ENCODE measurements around the gene NAA38. TPM values are rescaled to one million over a fixed set of nuclear protein-coding genes. Genes with fewer than 3 reads are reported as not detected.

NAA38 gene
- polyA plus RNA-seq, 1 donor (not counting 4 experiments of a cell fraction or from before 2014, with no cell fraction given), result 70.9 TPM

DNA sequence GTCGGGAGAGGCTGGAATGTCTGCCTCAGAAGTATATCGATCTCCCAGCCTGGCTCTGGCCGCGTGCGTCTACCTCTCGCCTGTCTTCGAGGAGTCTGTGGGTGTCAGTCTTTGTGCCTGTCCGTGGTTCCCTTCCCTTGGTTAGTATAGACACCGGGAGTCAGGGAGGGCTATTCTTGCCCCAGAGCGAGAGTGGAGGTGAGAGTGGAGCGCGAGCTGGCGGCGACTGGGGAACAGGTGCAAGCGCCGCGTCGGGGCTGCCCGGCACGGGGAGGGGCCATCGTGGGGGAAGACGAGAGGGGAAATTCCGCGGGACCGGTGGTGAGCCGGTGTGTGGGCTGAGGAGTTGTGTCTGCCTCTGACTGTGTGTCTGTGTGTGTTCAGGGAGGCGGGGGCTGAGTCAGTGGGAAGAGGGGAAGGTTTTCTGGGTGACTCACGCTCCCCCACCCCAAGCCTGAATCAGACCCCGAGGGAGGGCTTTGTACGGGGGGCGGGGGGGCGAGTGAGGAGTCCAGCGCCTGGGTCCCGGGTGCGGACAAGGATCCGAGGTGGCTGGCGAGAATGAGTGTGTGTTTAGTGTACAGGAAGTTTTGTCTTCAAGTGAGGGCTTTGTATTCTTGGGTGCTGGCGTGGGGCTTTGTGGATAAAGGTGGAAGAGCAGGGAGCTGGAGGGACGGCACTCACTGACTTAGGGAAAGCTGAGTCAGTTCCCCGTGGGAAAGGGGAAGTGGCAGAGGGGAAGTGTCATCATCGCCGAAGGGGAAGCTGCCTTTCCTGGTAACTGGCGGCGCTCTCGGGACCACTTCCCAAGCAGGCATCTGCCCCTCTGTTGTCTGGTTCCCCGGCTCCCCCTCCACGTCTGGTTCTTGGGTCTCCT is 14.7 kb downstream of the NAA38 start:
- Histone ChIP-seq H3K4me2 (ENCODE audit: control insufficient read depth, extremely low read depth, insufficient read depth, low read depth, low read length) (peak overlapping the region; percentile 99), H4K20me1 (ENCODE audit: control insufficient read depth, extremely low read depth, insufficient read depth, low read length) (peaks cover 3% of the 10 kb centered on the region), H3K27me3 (ENCODE audit: control insufficient read depth, extremely low read depth, insufficient read depth, low read length) (no peaks in the 10 kb centered on the region), H3K27ac (ENCODE audit: control insufficient read depth, insufficient read depth, low read length) (peak overlapping the region; percentile 99), H3K36me3 (ENCODE audit: control insufficient read depth in 2 of 2, extremely low read depth in 1 of 2, insufficient read depth in 2 of 2, low read length in 2 of 2) (peaks cover 11 to 13% of the 10 kb centered on the region in 2 experiments), H3K9me3 (ENCODE audit: control insufficient read depth, low read depth, low read length) (no peaks in the 10 kb centered on the region), H3K4me3 (ENCODE audit: control insufficient read depth in 2 of 3, extremely low read depth in 1 of 3, insufficient read depth in 2 of 3, low read depth in 1 of 3, low read length in 3 of 3) (peak overlapping the region; percentile 67 to 98 (median 97)), H3K9ac (ENCODE audit: control insufficient read depth, extremely low read depth, insufficient read depth, low read length) (peak overlapping the region; percentile 99), H3K9me1 (ENCODE audit: control insufficient read depth, extremely low read depth, insufficient read depth, low read length) (no peaks in the 10 kb centered on the region), H3K79me2 (ENCODE audit: control insufficient read depth, insufficient read depth, low read length) (peaks cover 30% of the 10 kb centered on the region), H3K4me1 (ENCODE audit: control insufficient read depth, extremely low read depth, insufficient read depth, low read length) (peaks cover 47% of the 10 kb centered on the region), H2AFZ (ENCODE audit: control insufficient read depth, low read length) (peak overlapping the region; percentile 33)
- no peak for TF ChIP-seq EZH2 (IDR thresholded peaks at IDR 0.05; ENCODE audit: low read length)
- TF ChIP-seq, protein P1, sequence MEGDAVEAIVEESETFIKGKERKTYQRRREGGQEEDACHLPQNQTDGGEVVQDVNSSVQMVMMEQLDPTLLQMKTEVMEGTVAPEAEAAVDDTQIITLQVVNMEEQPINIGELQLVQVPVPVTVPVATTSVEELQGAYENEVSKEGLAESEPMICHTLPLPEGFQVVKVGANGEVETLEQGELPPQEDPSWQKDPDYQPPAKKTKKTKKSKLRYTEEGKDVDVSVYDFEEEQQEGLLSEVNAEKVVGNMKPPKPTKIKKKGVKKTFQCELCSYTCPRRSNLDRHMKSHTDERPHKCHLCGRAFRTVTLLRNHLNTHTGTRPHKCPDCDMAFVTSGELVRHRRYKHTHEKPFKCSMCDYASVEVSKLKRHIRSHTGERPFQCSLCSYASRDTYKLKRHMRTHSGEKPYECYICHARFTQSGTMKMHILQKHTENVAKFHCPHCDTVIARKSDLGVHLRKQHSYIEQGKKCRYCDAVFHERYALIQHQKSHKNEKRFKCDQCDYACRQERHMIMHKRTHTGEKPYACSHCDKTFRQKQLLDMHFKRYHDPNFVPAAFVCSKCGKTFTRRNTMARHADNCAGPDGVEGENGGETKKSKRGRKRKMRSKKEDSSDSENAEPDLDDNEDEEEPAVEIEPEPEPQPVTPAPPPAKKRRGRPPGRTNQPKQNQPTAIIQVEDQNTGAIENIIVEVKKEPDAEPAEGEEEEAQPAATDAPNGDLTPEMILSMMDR (optimal IDR thresholded peaks at IDR 0.05 in 1 of 3, IDR thresholded peaks at IDR 0.05 in 1 of 3, conservative IDR thresholded peaks at IDR 0.05 in 1 of 3; ENCODE audit: extremely low read depth in 1 of 3, insufficient read depth in 2 of 3, low read length in 3 of 3), result peak in 1 of 3 experiments; percentile 38
- dilution Hi-C loops (cut with MboI; ENCODE audit: extremely low pct_ligation_motif_present, low sequenced_read_pairs), result no loop called here
- FAIRE-seq, result peak; percentile 76
- peak; percentile 79 for DNase-seq (ENCODE audit: low read depth, low spot score)

DNA sequence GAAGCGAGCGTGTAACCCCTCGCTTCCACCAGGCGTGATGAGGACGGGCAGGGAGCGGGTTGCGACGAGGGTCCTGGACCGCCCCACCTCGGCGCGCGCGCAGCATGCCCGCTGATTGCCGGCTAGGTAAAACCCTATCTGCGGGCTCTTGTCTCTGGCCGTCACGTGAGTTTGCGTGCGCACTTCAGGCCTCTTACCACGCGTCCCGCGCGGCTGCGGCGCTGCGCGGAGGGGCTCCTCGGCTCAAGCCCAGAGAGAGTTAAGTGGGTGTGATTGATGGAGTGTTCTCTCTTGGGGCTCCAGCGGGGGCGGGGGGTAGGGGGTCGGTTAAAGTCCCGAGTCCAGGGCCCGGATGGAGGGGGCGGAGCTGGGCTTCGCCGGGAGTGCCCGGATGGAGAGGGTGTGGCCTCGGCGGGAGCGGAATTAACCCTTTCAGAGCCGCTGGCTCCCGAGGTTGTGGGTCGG is 15.4 kb downstream of the NAA38 start:
- DNase-seq (ENCODE audit: low read depth, low spot score) (no peak), FAIRE-seq (peak; percentile 39)
- no peak for TF ChIP-seq EZH2 (IDR thresholded peaks at IDR 0.05; ENCODE audit: low read length)
- TF ChIP-seq, protein P1 (optimal IDR thresholded peaks at IDR 0.05 in 1 of 3, IDR thresholded peaks at IDR 0.05 in 1 of 3, conservative IDR thresholded peaks at IDR 0.05 in 1 of 3; ENCODE audit: extremely low read depth in 1 of 3, insufficient read depth in 2 of 3, low read length in 3 of 3), result no peak
- dilution Hi-C loops (cut with MboI; ENCODE audit: extremely low pct_ligation_motif_present, low sequenced_read_pairs), result no loop called here
- peaks cover 3% of the 10 kb centered on the region for H4K20me1 ChIP-seq (ENCODE audit: control insufficient read depth, extremely low read depth, insufficient read depth, low read length)
- H3K36me3 ChIP-seq (ENCODE audit: control insufficient read depth in 2 of 2, extremely low read depth in 1 of 2, insufficient read depth in 2 of 2, low read length in 2 of 2), result peaks cover 9 to 13% of the 10 kb centered on the region in 2 experiments
- no peaks in the 10 kb centered on the region for H3K27me3 ChIP-seq (ENCODE audit: control insufficient read depth, extremely low read depth, insufficient read depth, low read length)
- H3K4me3 ChIP-seq (ENCODE audit: control insufficient read depth in 2 of 3, extremely low read depth in 1 of 3, insufficient read depth in 2 of 3, low read depth in 1 of 3, low read length in 3 of 3), result peak overlapping the region; percentile 67 to 98 (median 97)
- H3K27ac ChIP-seq (ENCODE audit: control insufficient read depth, insufficient read depth, low read length), result peak overlapping the region; percentile 99
- peaks cover 28% of the 10 kb centered on the region for H3K79me2 ChIP-seq (ENCODE audit: control insufficient read depth, insufficient read depth, low read length)
- no peaks in the 10 kb centered on the region for H3K9me1 ChIP-seq (ENCODE audit: control insufficient read depth, extremely low read depth, insufficient read depth, low read length)
- H3K9ac ChIP-seq (ENCODE audit: control insufficient read depth, extremely low read depth, insufficient read depth, low read length), result peak overlapping the region; percentile 99
- peak overlapping the region; percentile 99 for H3K4me2 ChIP-seq (ENCODE audit: control insufficient read depth, extremely low read depth, insufficient read depth, low read depth, low read length)
- peaks cover 53% of the 10 kb centered on the region for H3K4me1 ChIP-seq (ENCODE audit: control insufficient read depth, extremely low read depth, insufficient read depth, low read length)
- peak overlapping the region; percentile 67 for H2AFZ ChIP-seq (ENCODE audit: control insufficient read depth, low read length)
- H3K9me3 ChIP-seq (ENCODE audit: control insufficient read depth, low read depth, low read length), result no peaks in the 10 kb centered on the region
